Endothelial cell of umbilical vein (primary cell): Measurements from ENCODE around the gene SPP1.

Experiments
- CTCF ChIP-seq, 2 donors: IDR thresholded peaks; 1 replicate in 1 of 2; 2 replicates in 1 of 2; pipeline ENCODE4 v1.5.1; 2011; ENCODE audit warnings: low read length in 2 of 2, mild to moderate bottlenecking in 2 of 2, moderate library complexity in 2 of 2, control low read depth in 1 of 2, inconsistent platforms in 1 of 2, low read depth in 1 of 2; ENCODE audit not compliant: insufficient read depth in 1 of 2; ENCODE audit errors: extremely low read depth in 1 of 2
- EZH2 ChIP-seq: IDR thresholded peaks from 2 replicates; pipeline ENCODE4 v1.6.1; 2012; ENCODE audit warnings: borderline replicate concordance, low read depth, mild to moderate bottlenecking, moderate library complexity, low read length, inconsistent platforms; ENCODE audit not compliant: severe bottlenecking
- JUN ChIP-seq: IDR thresholded peaks from 2 replicates; pipeline ENCODE4 v1.6.1; 2011; ENCODE audit warnings: borderline replicate concordance, low read depth; ENCODE audit not compliant: insufficient read length, insufficient read depth
- MAX ChIP-seq: IDR thresholded peaks from 2 replicates; pipeline ENCODE4 v1.6.1; 2011; ENCODE audit not compliant: insufficient read depth, insufficient read length
- MYC ChIP-seq: IDR thresholded peaks from one replicate; pipeline ENCODE4 v1.6.1; 2011; ENCODE audit warnings: mild to moderate bottlenecking, low read depth, low read length
- POLR2A ChIP-seq: IDR thresholded peaks from 2 replicates; pipeline ENCODE4 v1.6.1; 2012; ENCODE audit warnings: low read depth, mild to moderate bottlenecking, control low read depth, low read length

- TF ChIP-seq CTCF (IDR thresholded peaks at IDR 0.05; ENCODE audit: extremely low read depth in 1 of 2, insufficient read depth in 1 of 2, low read depth in 1 of 2, low read length in 2 of 2) (no peak), EZH2 (no peak), MAX (no peak), JUN (no peak), MYC (no peak), POLR2A (no peak)
Observed at GRCh38 chr4:88014386-88014905, 38.9 kb downstream of the SPP1 start.
